Measurements from ENCODE around the gene TOPORS. TPM values are rescaled to one million over a fixed set of nuclear protein-coding genes. Genes with fewer than 3 reads are reported as not detected.
"Not testable (repeated sequence)": the region's sequence is repeated elsewhere in the genome, so short reads cannot be mapped to it uniquely, and the experiment has no call there.

The TOPORS gene
- total RNA-seq, 1 experiment from 2014 or later: 32.1 TPM

DNA sequence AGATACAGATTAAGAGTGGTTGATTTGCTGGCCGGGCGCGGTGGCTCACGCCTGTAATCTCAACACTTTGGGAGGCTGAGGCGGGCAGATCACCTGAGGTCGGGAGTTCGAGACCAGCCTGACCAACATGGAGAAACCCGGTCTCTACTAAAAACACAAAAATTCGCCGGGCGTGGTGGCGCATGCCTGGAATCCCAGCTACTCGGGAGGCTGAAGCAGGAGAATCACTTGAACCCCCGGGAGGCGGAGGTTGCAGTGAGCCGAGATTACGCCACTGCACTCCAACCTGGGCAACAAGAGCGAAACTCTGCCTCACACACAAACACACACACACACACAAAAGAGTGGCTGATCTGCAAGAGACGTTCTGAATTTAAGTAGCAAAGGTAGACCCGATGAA lies 4.2 kb downstream of the TOPORS start:
- not testable (repeated sequence) for H3K27me3 ChIP-seq

DNA sequence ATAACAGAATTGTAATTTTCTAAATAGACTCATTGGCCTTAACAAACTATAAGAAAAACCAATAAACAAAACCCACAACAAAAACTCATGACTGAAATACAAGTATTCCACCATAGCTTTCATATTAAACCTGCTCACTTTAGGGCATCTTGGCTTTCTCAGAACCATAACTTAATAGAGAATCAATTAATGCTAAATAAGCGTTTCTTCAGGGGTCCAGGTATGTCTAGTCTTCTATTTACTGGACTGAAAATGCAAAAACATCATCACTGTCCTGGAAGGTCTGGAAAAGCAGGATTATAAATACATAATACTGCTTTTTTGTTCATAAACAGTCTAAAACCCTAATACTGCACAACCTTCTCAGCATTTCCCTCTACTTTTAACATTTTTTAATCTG lies 6.5 kb downstream of the TOPORS start:
- H3K4me1 ChIP-seq: no peaks in the 10 kb centered on the region; the same call in 1 of the 2 replicates
- no peak overlapping the region for H3K27ac ChIP-seq
- H3K27me3 ChIP-seq: no peaks in the 10 kb centered on the region
- no peaks in the 10 kb centered on the region for H3K9me3 ChIP-seq (replicated peaks)
- DNase-seq: no peak
- H3K4me3 ChIP-seq: no peak overlapping the region
- peaks cover 27% of the 10 kb centered on the region for H3K36me3 ChIP-seq

More for the DNA sequence above, 4.2 kb downstream of the TOPORS start:
- not testable (repeated sequence) for H3K4me3 ChIP-seq; H3K4me1 ChIP-seq; H3K9me3 ChIP-seq (replicated peaks); H3K27ac ChIP-seq; DNase-seq
- H3K36me3 ChIP-seq: peaks cover 10% of the 10 kb centered on the region

DNA sequence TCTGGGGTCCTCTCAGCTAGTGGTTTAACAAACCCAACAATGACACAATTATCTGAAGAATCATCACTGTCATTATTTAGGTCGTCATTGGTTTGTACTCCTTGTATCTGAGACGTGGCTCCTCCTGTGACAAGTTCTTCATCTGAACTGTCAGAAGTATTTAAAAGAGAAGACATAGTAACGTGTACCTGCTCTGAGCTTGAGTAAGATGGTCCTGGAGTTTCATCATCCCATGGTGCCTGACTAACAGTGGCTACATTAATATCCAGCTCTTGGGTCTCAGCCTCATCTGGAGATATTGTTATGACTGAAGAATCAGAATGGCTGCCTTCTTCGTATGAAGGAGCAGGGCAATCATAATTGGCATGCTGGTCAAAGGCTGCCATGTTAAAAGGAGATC lies 9.3 kb downstream of the TOPORS start:
- DNase-seq: no peak
- Histone ChIP-seq H3K27ac (no peak overlapping the region), H3K9me3 (replicated peaks) (no peaks in the 10 kb centered on the region), H3K36me3 (peaks cover 34% of the 10 kb centered on the region), H3K4me3 (no peak overlapping the region), H3K27me3 (no peaks in the 10 kb centered on the region), H3K4me1 (no peaks in the 10 kb centered on the region)

DNA sequence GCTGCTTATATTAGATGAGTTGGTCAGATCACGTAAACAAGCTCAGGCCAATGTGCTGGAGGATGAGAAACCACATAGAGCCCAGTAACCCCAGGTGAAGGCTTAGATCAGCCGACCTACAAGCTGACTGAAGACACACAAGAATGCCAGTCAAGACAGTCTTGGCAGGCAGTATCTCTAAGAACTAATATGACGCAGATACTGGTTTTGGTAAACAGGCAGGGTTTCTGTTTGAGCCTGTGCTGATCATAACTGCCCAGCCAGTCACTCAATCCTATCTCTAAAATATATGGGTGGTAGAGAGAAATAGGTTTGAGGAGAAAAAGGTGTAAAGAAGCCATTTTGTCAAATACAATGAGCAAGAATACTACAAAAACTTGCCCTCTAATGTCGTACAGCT lies 18.6 kb downstream of the TOPORS start:
- H3K4me1 ChIP-seq: no peaks in the 10 kb centered on the region
- H3K27ac ChIP-seq: no peak overlapping the region
- H3K9me3 ChIP-seq (replicated peaks): no peaks in the 10 kb centered on the region
- H3K36me3 ChIP-seq: peaks cover 4% of the 10 kb centered on the region; the same call in 1 of the 2 replicates
- no peak for DNase-seq
- no peak overlapping the region for H3K4me3 ChIP-seq
- H3K27me3 ChIP-seq: no peaks in the 10 kb centered on the region

DNA sequence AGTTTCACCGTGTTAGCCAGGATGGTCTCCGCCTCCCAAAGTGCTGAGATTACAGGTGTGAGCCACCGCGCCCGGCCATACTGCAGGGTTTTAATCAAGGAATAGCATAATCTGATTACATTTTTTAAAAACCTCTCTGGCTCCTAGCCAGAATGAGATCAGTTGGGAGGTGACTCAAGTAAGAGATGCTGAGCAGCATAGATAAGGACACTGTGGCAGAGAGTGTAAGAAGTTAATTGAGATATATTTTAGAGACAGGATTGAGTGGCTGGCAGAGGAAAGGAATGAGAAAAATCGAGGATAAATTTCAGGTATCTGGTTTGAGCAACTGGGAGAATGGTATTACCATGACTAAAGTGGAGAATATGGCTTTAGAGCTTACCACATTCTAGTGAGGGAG lies 19.1 kb downstream of the TOPORS start:
- peaks cover 4% of the 10 kb centered on the region; the same call in 1 of the 2 replicates for H3K36me3 ChIP-seq
- DNase-seq: no peak
- H3K4me3 ChIP-seq: no peak overlapping the region
- H3K27me3 ChIP-seq: no peaks in the 10 kb centered on the region
- no peak overlapping the region for H3K27ac ChIP-seq
- H3K4me1 ChIP-seq: no peaks in the 10 kb centered on the region
- H3K9me3 ChIP-seq (replicated peaks): no peaks in the 10 kb centered on the region

DNA sequence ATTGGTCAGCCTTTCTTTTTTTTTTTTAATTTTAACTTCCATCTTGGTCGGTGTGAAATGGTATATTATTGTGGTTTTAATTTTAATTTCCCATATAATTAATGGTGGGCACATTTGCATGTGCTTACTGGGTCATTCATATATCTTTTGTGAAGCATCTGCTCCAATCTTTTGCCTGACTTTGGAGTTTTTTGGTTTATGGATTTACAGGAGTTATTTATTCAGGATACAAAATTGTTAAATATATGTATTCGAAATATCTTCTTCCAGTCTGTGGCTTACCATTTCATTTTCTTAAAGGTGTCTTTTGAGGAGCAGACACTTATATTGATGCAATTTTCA lies 25.7 kb downstream of the TOPORS start:
- Histone ChIP-seq H3K4me1 (peaks cover 12% of the 10 kb centered on the region), H3K27me3 (no peaks in the 10 kb centered on the region), H3K36me3 (peaks cover 4% of the 10 kb centered on the region; the same call in 1 of the 2 replicates), H3K9me3 (replicated peaks) (no peaks in the 10 kb centered on the region), H3K27ac (peak overlapping the region; percentile 68), H3K4me3 (peak overlapping the region; percentile 70)
- DNase-seq: no peak

DNA sequence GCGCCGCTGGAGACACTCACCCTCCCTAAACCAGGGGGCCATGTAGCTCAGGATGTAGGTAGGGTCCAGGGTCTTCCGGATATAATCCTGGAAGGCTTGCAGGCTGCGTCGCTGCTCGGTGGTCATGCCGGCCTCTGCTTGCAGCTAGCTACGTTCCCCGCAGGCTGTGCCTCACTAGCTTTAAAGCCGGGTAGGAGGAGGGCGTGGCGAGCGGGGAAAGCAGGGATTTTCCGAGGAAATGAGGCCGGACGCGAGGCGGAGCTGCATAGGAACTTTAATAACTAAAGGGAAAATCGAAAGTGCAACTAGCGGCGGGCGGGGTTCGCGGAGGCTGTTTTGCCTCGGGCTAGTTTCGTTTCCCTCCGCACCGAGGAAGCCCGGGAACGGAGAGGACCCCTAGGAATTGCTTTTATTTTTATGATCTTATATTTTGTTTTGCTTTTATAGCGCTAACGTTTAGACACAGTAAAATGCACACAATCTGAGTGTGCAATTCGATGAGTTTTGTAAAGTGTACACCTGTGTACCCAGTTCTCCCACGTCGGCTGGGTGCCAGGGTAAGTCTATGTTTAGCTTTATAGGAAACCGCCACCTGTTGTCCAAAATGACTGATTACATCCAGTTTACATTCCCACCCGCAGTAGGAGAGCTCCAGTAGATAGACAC lies 26.2 kb downstream of the TOPORS start, which contains the start of gene RIGI:
TSS of gene RIGI (minus strand) at position 156 of the 666 bp plus-strand sequence. CDS start at position 126, 30 bp downstream.
- H3K4me1 ChIP-seq: peaks cover 12% of the 10 kb centered on the region

DNA sequence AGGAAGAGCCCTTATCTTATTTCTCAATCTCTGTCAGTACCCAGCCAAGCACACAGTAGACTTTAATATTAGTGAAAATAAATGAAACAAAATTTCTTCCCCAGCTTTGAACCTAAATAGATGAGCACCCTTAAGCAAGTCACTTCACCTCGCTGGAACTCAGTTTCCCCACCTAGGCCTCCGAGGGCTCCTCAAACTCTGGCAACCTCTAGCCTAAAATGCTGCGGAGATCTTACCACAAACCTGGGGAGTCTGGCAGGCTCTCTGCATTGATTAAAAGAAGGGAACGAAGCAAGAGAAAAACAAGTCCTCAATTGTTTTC lies 26.7 kb downstream of the TOPORS start:
- no peaks in the 10 kb centered on the region for H3K36me3 ChIP-seq
- no peaks in the 10 kb centered on the region for H3K27me3 ChIP-seq
- peaks cover 12% of the 10 kb centered on the region for H3K4me1 ChIP-seq
- no peak for DNase-seq
- peak overlapping the region; percentile 68 for H3K27ac ChIP-seq
- no peaks in the 10 kb centered on the region for H3K9me3 ChIP-seq (replicated peaks)
- H3K4me3 ChIP-seq: peak overlapping the region; percentile 70

More for the DNA sequence above, 26.2 kb downstream of the TOPORS start, which contains the start of gene RIGI:
- DNase-seq: peak; percentile 89 to 90
- H3K27me3 ChIP-seq: no peaks in the 10 kb centered on the region
- peaks cover 3% of the 10 kb centered on the region; the same call in 1 of the 2 replicates for H3K36me3 ChIP-seq
- H3K9me3 ChIP-seq (replicated peaks): no peaks in the 10 kb centered on the region
- H3K4me3 ChIP-seq: peak within 1 kb of the TSS; percentile 70
- H3K27ac ChIP-seq: peak within 1 kb of the TSS; percentile 68

DNA sequence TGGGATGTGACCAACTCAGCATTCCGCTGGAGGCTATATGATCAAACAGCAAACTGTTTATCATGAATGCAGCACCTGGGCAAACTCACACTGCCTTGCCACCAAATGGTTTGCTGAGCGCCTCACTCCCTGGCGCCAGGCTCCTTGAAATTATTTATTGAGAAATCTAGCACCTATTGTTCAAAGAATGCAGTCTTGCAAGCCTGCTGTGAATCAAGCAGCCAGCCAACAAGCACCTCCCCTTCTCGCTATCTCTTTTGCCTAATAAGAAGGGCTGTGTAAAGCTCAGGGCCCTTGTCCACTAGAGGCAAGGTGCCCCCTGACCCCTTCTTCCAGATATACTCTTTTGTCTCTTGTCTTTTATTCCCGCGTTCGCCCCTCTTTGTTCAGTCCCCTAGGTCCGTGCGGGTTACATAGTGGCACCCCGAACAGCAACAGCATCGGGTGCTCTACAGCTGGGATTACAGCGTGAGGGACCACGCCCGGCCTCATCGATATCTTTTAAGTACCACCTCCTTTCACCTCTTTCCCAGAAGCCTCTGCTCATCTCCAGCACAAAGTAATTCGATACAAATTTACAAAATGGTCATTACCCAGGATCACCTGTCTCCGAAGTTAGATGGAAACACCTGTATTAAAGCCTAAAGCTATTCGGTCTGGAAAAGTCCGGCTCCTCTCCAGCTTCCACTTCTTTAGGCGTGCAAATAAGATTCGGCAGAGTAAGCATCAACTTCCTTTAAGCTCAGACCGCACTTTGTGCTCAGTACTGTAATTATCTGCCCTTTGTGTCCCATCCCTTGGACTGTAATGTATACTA lies 27.3 kb downstream of the TOPORS start:
- H3K9me3 ChIP-seq (replicated peaks): no peaks in the 10 kb centered on the region
- H3K27me3 ChIP-seq: no peaks in the 10 kb centered on the region
- peak overlapping the region; percentile 68; the same call in 1 of the 2 replicates for H3K27ac ChIP-seq
- no peaks in the 10 kb centered on the region for H3K36me3 ChIP-seq
- H3K4me3 ChIP-seq: peak overlapping the region; percentile 70
- DNase-seq: peak in 1 of 2 experiments; percentile 8
- peaks cover 12% of the 10 kb centered on the region for H3K4me1 ChIP-seq

DNA sequence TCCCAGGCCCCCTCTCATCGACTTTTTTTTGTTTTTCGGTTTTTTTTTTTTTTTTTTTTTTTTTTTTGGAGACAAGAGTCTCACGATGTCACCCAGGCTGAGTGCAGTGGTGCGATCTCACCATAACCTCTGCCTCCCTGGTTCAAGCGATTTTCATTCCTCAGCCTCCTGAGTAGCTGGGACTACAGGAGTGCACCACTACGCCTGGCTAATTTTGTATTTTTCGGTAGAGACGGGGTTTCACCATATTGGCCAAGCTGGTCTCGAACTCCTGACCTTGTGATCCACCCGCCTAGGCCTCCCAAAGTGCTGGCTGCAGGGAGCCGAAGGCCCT lies 27.9 kb downstream of the TOPORS start:
- not testable (repeated sequence) for DNase-seq; H3K27me3 ChIP-seq; H3K9me3 ChIP-seq (replicated peaks); H3K4me3 ChIP-seq; H3K36me3 ChIP-seq; H3K27ac ChIP-seq
- peaks cover 12% of the 10 kb centered on the region for H3K4me1 ChIP-seq

DNA sequence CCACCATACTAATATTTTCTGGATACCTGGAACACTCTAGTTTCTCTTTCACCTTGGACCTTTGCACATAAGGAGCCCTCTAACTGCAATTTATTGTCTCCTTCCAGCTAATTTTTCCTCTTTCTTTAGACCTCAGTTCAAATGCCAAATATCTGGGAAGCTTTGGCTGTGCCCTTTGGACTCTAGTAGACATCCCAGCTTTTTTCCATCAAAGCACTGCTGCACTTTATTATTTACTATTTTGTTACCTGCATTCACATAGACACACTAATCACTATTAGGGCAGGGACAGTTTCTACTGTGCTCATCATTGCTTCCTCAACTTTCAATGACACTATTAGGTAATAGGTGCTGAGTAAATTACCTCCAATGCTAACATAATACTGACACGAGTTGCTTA lies 28.5 kb downstream of the TOPORS start:
- Histone ChIP-seq H3K27me3 (no peaks in the 10 kb centered on the region), H3K4me3 (no peak overlapping the region), H3K36me3 (no peaks in the 10 kb centered on the region), H3K9me3 (replicated peaks) (no peaks in the 10 kb centered on the region), H3K27ac (no peak overlapping the region), H3K4me1 (peaks cover 12% of the 10 kb centered on the region)
- no peak for DNase-seq

DNA sequence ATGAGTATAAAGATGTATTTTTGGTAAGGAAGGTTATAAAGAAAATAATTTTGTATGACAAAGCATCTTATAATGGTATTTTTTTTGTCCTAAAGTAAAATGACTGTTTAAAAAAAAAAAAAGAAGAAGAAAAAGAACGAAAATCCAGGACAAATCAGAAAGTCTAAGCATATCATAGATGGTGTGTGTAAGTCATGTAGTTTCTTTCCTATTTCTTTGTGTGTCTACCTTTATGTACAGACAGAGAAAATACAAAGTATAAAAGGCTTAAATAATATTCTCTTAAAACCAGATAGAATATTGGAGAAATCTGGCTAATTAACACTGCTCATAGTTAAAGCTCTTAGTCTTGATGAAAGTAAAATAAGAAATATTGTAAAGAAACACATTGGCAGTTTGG lies 34.1 kb downstream of the TOPORS start:
- no peaks in the 10 kb centered on the region for H3K4me1 ChIP-seq
- no peak for DNase-seq
- H3K27me3 ChIP-seq: no peaks in the 10 kb centered on the region
- no peaks in the 10 kb centered on the region; the same call in 1 of the 2 replicates for H3K9me3 ChIP-seq (replicated peaks)
- no peak overlapping the region for H3K4me3 ChIP-seq
- no peak overlapping the region for H3K27ac ChIP-seq
- H3K36me3 ChIP-seq: no peaks in the 10 kb centered on the region

DNA sequence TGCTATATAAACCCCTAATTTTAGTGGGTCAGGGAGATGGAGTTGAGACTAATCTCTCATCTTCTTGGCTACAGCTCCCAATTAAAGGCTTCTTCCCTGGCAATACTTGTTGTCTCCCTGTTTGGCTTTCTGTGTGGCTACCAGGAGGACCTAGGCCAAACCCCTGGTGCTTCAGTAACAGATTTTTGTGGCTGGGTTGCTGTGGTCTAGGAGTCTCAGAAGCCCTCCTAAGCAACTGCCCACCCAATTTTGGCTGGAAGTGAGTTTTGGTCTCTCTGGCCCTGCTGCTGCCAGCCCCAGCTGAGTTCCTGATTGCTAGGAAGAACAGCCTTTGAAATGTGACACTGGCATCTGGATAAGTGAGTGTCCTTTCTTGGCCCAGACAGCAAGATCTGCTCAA lies 36.1 kb downstream of the TOPORS start:
- no peak for DNase-seq
- no peaks in the 10 kb centered on the region for H3K36me3 ChIP-seq

DNA sequence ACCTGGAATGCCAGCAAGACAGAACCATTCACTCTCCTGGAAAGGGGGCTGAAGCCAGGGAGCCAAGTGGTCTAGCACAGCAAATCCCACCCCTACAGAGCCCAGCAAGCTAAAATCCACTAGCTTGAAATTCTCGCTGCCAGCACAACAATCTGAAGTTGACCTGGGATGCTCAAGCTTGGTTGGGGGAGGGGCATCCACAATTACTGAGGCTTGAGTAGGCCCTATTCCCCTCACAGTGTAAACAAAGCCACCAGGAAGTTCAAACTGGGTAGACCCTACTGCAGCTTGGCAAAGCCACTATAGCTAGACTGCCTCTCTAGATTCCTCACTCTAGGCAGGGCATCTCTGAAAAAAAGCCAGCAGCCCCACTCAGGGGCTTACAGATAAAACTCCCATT lies 43.7 kb downstream of the TOPORS start:
- no peak overlapping the region for H3K27ac ChIP-seq
- H3K4me3 ChIP-seq: no peak overlapping the region
- no peak for DNase-seq
- no peaks in the 10 kb centered on the region for H3K9me3 ChIP-seq (replicated peaks)
- no peaks in the 10 kb centered on the region for H3K27me3 ChIP-seq
- no peaks in the 10 kb centered on the region; the same call in 1 of the 2 replicates for H3K36me3 ChIP-seq
- H3K4me1 ChIP-seq: no peaks in the 10 kb centered on the region

More for the DNA sequence above, 36.1 kb downstream of the TOPORS start:
- Histone ChIP-seq H3K4me1 (no peaks in the 10 kb centered on the region), H3K27me3 (no peaks in the 10 kb centered on the region), H3K9me3 (replicated peaks) (no peaks in the 10 kb centered on the region; the same call in 1 of the 2 replicates), H3K27ac (no peak overlapping the region), H3K4me3 (no peak overlapping the region)

DNA sequence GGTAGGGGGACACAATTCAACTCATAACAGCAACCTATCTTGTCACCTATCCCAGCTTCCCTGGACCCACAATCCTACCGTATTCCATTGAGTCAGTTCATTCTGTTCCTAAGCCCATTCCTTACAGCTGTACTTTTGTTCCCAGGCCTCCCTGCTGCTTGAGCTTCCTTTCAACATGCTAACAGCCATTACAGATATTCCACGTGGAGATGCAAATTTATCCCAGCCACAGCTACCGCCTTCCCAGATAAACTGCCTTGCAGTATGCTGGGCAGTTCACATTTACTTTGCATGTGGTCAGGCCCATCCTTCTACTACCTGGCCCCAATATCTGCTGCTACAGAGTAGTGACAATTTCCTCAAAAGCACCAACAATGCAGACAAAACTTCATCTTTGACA lies 49.4 kb downstream of the TOPORS start:
- DNase-seq: no peak
- no peaks in the 10 kb centered on the region; the same call in 1 of the 2 replicates for H3K36me3 ChIP-seq
- no peaks in the 10 kb centered on the region for H3K27me3 ChIP-seq
- no peak overlapping the region for H3K4me3 ChIP-seq
- no peaks in the 10 kb centered on the region for H3K9me3 ChIP-seq (replicated peaks)
- no peak overlapping the region for H3K27ac ChIP-seq
- H3K4me1 ChIP-seq: no peaks in the 10 kb centered on the region

Measured in SJCRH30 (cell line).